HuH-7.5 (cell line): ENCODE results near the gene PRSS53.
"Not testable (repeated sequence)": the region's sequence is repeated elsewhere in the genome, so short reads cannot be mapped to it uniquely, and the experiment has no call there.

ENCODE experiments used
- DNase-seq: peaks from one replicate; pipeline ENCODE4 v3.0.0; 2011; ENCODE audit warnings: low spot score

Gene PRSS53

DNA sequence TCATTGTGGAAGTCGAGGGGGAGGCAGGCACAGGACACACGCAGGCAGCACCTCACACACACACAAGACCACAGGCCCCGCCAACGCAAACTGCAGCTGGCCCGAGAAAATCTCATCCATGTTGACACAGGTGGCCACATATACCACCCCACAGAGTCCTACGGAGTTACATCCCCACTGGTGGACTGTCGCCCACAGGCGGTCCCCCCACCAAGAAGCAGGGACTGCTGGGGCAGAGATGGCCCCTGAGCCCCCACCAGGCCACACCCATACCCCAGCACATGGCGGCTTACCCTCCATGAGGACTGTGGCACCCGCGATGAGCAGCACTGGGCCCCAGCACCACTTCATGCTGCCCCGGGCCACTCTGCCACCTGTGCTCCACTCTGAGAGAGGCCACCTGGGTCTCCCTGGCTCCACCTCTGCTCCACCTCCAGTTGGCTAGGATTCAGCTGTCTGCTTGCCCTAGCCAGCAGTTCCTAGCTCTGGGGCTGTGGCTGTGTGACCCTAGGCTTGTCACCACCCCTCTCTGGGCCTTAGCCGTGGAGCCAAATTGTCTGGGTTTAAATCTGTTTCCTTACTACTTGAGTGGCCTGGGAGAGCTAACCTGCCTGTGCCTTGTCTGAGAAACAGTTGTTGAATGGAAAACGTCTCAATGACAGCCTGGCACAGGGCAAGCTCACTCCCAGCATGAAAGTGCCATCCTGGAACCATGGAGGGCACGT lies at the start of gene PRSS53:
TSS of gene PRSS53 (minus strand) at position 485 of the 725 bp plus-strand sequence. CDS start at position 351, 134 bp downstream.
- no peak for DNase-seq

DNA sequence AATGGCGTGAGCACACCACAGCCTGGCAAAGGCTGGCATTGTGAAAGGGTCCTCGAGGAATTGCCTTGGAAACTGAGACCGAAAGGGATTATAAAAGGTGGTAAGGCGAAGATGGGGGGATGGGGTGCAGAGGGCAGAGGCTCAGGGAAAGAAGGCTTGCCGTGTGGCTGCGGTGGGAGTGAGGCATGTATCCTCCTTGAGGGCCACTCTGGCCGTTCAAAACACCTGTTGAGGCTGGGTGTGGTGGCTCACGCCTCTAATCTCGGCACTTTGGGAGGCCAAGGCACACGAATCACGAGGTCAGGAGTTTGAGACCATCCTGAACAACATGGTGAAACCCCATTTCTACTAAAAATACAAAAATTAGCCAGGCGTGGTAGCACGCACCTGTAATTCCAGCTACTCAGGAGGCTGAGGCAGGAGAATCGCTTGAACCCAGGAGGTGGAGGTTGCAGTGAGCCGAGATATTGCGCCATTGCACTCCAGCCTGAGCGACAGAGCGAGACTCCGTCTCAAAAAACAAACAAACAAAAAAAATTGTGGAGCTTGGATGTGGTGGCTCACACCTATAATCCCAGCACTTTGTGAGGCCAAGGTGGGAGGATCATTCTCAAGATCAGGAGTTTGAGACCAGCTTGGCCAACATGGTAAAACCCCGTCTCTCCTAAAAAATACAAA lies 48.2 kb upstream of the PRSS53 start:
- not testable (repeated sequence) for DNase-seq

DNA sequence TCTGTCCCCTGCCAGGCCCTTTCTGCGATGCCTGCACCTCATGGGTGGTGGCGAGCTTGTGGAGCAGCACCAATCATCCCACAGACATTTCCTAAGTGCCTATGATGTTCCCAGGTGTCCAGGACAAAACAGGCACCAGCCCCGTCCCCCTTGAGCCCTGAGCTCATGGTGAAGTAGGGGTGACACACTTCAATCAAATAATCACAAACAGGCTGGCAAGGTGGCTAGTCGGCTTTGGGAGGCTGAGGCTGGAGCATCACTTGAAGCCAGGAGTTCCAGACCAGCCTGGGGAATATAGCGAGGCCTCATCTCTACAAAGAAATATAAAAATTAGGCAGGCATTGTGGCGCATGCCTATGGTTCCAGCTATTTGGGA lies 47.5 kb upstream of the PRSS53 start:
- no peak for DNase-seq

DNA sequence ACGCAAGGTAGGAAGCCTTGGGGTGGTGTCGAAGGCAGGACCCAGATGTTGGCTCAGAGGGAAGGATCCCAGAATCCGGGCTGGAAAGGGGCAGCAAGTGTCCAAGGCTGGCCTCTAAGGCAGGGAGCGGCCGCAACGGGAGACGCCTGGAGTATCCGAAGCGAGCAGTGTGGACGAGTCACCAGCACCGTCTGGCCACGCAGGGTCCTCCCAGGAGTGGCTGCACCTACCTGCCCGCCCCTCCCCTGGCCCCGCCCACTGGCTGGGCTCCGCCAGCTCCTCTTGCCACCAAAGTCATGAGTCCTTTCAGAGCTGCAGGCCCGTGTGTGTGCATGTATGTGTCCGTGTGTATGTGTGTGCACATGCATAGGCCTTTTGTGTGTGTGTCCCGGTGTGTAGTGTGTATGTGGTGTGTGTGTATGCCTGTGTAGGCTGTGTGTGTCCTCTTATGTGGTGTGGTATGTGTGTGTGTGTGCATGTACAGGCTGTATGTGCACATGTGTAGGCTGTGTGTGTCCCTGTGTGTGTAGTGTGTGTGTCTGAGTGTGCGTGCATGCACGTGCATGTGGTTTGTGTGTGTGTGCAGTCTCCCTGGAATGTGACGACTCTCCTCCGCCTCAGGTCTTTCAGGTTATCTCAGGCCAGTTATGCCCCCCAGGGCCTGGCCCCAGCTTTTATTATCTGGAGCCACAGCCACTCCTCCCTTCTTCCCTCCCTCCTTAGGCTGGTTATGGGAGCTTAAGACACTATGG lies 47.0 kb upstream of the PRSS53 start, which contains the start of gene PRSS8:
TSS of gene PRSS8 (minus strand) at position 193 of the 752 bp plus-strand sequence. CDS start 229 bp downstream, outside the sequence.
- DNase-seq, result no peak

DNA sequence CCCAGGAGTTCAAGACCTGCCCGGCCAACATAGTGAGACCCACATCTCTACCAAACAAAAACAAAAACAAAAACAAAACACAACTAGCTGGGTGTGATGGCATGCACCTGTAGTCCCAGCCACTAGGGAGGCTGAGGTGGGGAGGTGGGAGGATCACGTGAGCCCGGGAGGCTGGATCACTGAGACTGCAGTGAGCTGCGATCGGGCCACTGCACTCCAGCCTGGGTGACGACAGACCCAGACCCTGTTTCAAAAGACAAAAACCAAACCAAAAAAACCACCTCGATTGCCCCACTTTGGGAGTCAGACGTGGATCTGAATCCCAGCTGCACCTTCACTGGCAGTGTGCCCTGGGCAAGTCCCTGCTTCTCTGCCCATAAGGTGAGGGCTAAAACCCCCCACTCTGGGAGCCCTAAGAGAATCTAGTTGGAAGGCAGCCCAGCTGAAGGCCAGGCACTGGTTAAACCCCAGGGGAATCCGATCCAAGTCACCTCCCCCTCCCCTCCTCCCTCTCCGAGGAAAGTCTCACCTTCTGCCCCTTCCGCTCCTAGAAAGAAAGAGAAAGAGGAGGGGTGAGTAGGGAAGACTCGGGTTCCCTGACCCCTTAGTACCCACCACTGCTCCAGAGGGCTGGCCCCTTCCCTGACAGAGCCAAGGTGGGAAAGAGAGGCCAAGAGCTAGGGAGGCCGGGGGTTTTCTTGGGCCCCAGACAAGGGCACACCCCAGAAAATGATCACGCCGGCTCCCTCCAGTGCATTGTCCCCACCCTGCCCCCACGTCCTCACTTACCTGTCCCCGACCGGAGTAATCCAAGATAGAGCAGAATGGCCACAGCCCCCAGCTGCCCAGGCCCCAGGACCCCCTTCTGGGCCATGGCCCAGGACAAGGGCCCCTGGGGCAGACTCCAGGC lies 46.1 kb upstream of the PRSS53 start:
- no peak for DNase-seq

DNA sequence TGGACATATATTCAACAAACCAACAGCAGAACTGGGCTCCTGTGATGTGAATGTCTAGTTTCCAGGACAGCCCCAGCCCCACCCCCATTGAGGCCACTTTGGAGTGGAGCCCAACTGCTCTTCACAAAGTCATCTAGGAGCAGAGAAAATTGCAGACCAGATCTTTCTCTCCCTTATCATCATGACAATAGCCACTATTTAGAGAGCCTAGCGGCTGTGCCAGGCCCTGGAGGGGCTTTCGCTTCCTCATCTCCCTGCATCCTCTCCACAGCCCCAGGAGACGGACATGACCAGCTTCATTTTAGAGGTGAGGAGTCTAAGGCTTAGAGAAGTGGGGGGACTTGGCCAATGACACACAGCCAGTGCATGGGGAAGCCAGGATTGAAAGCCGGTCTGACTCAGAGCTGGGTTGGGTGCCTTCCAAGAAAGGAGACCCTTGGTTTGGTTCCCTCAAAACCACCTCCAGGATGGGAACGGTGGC lies 45.4 kb upstream of the PRSS53 start:
- no peak for DNase-seq

DNA sequence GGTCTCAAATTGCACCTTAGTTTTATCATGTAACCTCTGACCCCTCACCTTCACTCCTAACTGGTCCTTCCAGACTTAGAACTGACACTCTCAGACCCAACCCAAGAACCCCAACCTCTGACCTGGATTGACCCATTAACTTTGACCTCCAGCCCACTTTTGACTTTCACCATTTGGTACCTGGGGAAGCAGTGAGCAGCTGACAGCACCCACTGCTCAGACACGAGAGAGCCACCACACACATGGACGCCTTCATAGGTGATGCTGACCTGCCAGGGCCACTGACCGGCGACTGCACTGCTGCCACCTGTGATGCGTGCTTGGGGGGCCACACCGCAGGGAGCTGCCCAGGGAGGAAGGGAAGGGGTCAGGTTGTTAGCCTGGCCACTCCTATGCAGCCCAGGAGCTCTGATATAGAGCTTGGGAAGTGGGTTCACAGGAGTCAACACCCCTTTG lies 44.3 kb upstream of the PRSS53 start:
- DNase-seq, result no peak

DNA sequence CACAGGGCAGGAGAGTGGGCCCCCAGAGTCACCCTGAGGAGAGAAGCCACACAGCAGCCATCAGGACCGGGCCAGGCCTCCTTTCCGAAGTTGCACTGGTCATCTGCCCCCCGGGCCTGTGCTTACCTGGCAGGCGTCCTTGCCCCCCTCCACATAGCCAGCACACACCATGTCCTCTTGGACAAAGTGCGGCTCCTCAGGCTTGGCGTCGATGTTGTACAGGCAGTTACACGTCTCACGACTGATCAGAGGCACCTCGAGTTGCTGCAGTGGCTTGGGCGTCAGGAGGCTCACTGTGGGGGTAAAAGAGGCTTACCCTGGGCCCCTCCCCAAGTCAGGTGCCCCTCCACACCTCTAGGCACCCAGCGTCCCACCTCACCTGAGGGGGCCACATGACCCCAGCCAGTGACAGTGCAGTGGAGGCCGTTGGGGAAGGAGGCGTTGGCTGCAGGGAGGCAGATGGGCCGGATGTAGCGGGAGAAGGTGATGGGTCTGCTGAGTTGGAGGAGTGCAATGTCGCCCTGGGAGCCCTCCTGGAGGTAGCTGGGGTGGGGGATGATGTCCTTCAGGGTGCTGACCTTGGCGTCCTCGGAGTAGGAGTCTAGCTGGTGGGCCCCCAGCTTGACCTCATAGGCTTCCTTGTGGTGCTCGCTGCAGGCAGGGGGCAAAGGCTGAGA lies 43.7 kb upstream of the PRSS53 start:
- DNase-seq, result no peak

DNA sequence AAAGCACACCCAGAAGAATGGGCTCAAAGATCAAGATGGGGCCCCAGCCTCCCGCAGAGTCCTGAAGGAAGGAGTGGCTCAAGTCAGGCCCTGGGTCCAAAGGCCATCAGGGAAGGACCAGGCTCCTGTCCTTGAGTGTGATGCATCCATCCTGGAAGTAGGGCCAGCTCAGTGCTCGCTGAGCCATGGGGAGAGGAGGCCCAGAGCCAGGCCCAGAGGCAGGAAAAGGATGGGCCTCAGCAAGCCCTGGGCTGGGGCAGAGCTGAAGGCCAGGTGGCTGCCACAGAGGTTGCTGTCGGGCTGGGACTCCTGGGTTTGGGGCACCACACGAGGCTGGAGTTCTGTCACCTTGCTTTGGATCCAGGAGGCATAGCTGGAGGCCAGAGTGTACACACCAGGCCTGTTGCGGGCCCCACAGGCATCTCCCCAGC lies 43.1 kb upstream of the PRSS53 start:
- DNase-seq, result no peak

DNA sequence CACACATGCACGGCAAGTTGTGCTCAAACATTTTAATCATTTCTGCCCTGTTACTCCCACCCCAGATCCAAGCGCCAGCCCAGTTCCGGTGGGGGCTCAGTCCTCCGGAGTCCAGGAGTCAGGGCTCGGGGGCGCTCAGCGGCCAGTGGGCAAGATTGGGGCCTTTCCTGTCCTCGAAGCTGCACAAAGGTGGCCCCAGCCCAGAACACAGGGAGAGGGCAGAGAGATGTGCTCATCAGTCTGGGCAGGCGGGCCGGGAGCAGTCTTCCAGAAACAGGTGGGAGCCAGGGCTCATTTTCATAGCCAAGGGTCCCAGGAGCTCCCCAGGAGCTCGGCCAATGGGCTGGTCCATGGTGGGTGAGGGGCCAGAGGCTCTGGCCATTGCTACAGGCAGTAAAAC lies 42.7 kb upstream of the PRSS53 start:
- no peak for DNase-seq

DNA sequence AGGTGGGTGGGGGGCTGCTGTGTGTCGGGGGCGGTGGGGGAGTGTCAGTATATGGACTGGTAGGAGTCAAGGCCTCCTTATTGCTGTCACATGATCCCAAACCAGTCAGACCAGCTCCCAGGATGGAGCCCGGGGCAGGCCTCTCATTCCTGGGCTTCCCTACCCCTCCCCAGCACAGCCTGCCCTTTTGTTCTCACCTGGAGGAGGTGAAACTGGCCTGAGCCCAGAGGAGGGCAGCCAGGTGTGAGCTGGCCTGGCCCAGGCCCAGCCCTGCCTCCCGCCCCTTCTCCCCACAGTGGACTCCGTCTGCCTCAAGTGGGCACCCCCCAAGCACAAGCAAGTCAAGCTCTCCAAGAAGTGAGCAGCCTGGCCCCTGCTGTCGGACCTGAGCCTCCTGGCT lies 42.2 kb upstream of the PRSS53 start:
- DNase-seq, result no peak

DNA sequence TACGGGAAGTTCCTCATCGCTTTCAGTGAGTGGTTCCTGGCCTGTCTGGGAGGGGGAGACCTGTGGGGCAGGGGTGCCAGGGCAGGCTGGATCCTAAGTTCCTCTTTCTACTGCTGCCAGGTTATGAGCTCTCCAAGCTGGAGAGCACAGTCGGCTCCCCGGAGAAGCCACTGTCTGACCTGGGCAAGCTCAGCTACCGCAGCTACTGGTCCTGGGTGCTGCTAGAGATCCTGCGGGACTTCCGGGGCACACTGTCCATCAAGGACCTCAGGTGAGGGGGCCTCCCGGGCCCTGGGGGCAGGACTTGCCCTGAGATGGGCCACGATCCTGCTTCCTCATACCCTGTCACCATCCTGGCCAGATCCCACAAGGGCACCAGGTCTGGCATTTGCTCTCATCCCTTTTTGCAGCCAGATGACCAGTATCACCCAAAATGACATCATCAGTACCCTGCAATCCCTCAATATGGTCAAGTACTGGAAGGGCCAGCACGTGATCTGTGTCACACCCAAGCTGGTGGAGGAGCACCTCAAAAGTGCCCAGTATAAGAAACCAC lies 41.7 kb upstream of the PRSS53 start:
- no peak for DNase-seq

DNA sequence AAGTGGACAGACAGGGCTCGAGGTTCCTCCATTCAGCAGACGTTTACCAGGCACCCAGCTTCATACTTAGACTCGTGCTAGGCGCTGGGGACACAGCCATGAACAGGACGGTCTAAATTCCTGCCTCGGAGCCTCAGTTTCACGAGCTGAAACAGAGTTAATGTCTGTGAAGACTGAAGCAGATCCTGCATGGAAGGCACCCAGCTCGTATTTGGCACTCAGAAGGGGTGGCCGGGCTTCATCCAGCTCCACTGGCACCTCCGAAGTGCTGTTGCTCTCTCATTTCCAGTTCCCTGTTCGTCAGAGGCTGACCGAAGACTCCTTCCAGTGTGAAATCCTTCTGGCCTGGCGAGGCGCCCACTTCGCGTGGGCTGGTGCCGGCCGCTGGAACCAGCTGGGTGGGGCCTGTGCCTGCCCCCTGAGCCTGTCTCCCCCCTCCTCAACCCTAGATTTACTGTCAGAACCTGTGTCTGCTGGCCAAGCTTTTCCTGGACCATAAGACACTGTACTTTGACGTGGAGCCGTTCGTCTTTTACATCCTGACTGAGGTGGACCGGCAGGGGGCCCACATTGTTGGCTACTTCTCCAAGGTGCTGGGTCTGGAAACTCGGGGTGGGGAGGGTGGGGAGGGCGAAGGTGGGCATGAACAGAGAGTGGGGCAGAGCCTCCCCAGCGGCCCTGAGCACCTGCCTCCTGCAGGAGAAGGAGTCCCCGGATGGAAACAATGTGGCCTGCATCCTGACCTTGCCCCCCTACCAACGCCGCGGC lies 41.0 kb upstream of the PRSS53 start:
- DNase-seq, result no peak

DNA sequence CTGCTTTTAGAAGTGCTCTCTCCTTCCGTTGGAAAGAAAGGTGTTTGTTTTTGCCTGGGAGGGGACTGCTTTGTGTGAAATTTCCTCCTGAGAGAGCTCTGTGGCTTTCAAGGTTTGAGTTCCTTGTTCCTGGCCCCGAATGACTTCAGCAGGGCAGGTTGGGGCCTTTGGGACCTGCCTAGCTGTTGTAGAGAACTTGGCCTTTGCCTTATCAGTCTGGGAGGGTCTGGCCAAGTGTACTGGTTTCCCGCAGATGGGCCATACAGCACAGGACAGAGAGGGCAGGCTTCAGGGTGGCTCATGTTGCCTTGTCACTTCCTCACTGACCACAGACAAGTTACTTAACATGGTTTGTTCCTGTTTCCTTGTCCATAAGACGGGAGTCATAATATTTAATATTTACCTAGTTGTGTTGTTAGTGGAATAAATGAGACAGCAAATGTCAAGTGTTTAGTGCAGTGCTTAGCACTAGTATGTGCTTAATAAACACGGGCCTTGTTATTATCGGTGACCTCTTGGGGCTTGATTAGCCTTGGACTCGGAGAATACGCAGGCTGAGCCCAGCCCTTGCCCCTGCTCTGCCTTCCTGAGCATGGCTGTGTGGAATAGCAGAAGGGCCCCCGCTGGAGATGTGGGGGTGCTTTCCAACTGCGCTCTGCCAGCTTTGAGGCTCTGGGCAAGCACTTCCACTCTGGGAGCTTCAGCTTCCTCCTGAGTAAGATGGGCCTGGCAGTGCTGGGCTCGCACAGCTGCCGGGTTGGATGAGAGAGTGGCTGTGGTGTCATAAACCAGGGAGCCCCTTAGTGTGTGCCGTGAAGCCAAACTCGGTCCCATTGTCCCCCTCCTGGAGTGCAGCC lies 40.2 kb upstream of the PRSS53 start:
- no peak for DNase-seq

DNA sequence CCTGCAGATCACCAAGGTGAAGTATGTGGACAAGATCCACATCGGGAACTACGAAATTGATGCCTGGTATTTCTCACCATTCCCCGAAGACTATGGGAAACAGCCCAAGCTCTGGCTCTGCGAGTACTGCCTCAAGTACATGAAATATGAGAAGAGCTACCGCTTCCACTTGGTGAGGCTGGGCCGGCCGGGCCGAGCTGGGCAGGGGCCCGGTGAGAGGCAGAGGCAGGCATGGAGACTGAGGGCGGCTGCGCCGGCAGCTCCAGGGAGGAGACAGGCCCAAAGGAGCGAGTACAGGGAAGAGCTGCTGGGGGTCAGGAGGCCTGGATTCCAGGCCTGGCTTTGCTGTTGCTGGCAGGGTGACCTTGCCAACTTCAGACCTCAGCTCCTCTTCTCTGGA lies 38.4 kb upstream of the PRSS53 start:
- no peak for DNase-seq

DNA sequence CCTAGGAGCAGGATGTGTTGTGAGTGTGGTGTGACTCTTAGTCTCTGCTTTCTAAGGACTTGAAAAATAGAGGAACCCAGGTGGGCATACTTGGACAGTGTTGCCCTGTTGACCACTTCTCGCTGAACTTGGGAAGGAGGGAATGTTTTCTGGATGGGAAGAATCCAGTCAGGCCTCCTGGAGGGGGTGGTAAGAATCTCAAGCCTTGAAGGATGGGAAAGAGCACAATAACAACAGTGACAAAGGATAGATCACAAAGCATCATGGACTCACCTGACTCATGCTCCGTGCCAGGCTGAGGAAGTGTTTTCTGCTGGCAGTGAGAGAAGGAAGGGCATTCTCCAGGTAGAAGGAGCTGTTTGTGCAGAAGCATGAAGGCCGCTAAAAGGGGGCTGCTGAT lies 37.1 kb upstream of the PRSS53 start:
- no peak for DNase-seq

DNA sequence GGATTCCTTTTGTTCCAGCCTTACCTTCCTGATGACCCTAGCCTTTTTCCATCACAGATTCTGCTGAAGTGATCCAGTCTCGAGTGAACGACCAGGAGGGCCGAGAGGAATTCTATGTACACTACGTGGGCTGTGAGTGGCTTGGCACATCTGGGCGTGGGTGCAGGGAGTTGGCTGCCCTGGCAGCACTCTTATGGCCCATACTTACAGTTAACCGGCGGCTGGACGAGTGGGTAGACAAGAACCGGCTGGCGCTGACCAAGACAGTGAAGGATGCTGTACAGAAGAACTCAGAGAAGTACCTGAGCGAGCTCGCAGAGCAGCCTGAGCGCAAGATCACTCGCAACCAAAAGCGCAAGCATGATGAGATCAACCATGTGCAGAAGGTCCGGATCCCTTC lies 31.4 kb upstream of the PRSS53 start:
- no peak for DNase-seq

DNA sequence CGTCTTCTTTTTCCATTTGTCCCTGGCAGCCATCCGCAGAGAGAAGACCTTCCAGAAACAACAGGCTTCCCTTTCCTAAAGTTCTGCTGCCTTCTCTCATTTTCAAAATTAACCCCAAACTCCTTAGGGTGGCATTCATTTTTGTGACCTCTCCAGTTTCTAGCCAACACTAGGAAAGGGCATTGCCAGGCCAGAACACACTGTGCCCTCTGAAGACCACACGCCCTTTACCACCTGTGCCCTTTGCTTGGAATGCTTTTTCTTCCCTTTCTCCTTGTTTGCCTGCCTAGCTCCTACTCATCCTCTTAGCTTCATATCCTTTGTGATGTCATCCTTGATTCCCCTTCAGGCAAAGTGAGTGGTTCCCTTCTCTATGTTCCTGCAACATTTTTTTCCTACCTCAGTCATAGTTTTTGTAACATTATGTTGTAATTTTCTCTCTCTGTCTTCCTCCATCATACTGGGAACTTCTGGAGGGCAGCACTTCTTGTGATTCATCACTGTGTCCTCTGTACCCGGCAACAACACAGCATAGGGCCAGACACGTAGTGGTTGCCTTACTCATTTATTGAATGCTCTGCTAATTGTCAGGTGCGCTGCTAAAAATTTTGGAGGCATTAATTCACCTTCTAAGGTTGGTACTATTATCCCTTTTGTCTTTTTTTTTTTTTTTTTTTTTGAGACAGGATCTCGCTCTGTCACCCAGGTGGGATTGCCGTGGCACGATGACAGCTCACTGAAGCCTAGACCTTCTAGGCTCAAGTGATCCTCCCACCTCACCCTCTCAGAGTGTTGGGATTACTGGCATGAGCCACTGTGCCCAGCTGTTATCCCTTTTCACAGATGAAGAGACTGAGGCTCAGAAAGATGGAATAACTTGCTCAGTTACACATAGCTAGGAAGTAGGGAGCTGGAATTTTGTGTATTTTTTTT lies 29.7 kb upstream of the PRSS53 start:
- DNase-seq, result no peak
